Endometrial microvascular endothelial cells (primary cell): ENCODE measurements around the gene MRGPRE. TPM values are rescaled to one million over a fixed set of nuclear protein-coding genes. Genes with fewer than 3 reads are reported as not detected.

Experiments
- in situ Hi-C: cut with HindIII; loops from 2 replicates; pipeline ENCODE4 v1.10.0; 2017; ENCODE audit warnings: low sequenced_read_pairs, low pct_unique_long_range_greater_than_20kb; ENCODE audit errors: inconsistent ontology term
- total RNA-seq: library from RNA; depleted of rRNA; stranded (reverse); fragments of >200 nt; gene quantifications from one replicate; pipeline ENCODE4 v1.2.3, GENCODE V29; 2015; ENCODE audit errors: inconsistent ontology term

MRGPRE gene
- total RNA-seq, 1 donor from 2014 or later: not detected

GRCh38 chr11:3217818-3218482 lies 14.3 kb downstream of the MRGPRE start:
- in situ Hi-C loops: no loop called here

DNA sequence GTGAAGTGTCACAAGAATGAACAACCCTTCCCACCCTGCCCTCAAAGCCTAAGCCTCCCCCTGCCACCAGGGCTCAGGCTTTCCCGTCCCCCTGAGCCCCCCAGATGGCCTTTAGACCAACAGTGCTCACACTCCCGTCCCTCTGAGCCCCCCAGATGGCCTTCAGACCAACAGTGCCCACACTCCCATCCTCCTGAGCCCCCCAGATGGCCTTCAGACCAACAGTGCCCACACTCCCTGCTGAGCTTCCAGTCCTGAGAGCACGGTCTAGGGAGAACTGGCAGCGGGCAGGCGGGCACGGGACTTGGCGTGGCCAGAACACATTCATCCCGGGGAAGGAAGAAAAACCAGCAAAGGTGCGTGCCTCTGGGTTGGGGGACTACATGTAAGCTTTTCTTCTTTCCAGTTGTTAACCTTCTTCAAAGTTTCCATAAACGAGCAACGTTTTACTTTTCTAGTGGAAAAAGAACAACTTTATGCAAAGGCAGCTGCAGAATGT lies 16.1 kb downstream of the MRGPRE start:
- in situ Hi-C loops: no loop called here

GRCh38 chr11:3215346-3216026 lies 16.7 kb downstream of the MRGPRE start:
- in situ Hi-C loops: no loop called here

DNA sequence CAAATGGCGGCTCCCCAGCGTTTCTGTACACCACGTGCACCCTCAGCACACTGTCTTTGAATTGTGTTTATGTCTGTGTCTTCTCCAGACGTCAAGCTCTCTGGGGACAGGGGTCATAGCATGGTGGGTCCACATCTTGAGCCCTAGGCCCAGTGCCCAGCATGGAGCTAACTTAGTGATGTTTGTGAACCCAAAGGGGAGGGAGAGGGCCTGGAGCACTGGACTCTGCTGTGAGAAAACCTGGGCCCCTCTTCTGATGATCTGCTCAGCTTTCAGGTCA lies 17.9 kb downstream of the MRGPRE start:
- in situ Hi-C loops: no loop called here

GRCh38 chr11:3213659-3214419 lies 18.4 kb downstream of the MRGPRE start:
- in situ Hi-C loops: no loop called here

- in situ Hi-C loops: no loop called here
Observed at GRCh38 chr11:3208272-3208671, 23.9 kb downstream of the MRGPRE start.

DNA sequence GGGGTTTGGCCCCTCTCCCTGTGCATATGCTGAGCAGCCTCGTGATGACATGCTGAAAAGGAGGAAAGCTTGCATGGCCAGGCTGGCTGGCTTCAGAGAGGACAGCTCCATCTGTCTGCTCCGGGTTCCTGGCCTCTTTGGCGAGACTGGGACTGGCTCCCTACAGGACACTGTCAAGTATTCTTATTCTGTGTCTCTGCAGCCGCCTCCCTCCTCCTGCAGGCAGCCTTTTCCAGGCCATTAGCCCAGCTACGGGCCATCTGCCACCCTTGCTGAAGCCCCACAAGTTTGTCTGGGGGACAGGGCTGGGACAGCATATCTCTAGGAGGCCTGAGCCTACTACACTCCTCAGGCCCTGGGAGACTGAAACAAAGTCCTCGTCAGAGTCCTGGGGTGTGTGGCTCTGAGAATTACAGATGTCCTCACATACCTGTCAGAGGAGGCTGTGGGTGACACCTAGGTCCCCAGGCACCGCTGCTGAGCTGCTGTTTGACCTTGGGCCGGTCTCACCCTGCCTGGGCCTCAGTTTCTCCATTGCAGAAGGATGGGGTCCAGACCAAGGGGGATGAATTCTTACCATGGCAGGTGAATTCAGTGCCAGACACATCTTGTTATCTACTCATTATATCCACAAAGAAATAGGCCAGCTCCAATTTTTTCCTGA lies 24.6 kb downstream of the MRGPRE start:
- in situ Hi-C loops: no loop called here

DNA sequence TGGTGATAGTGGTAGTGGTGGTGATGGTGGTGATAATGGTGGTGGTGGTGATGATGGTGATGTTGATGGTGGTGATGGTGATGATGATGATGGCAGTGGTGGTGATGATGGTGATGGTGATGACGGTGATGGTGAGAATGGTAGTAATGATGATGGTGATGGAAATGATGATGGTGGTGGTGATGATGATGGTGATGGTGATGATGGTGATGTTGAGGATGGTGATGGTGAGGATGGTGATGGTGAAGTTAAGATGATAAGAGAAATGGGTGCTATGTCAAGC lies 25.4 kb downstream of the MRGPRE start:
- in situ Hi-C loops: no loop called here

DNA sequence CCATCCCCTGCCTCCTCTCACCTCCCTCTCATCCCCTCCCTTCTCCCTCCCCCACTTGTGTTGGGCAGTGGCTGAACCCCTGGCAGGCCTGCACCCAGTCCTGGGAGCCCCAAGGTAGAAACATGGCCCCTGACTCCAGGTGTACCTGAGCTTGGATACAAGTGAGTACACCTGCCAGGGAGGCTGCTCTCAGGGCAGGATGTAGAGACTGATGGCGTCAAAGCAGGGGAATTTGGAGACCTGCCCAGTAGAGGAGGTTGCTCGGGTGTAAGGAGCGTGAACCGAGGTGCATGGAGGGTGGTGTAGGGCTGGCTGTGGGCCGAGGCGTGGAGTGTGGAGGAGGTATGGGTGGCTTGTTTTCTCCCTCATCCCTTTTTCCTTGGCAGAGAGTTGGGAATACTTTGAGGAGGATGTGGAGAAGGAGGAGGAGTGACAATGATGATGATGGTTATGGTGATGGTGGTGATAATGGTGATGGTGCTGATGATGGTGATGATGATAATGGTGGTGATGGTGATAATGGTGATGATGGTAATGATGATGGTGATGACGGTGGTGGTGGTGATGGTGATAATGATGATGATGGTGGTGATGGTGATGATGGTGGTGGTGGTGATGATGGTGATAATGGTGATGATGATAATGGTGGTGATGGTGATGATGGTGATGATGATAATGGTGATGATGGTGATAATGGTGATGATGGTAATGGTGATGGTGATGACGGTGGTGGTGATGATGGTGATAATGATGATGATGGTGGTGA lies 25.9 kb downstream of the MRGPRE start:
- in situ Hi-C loops: no loop called here

DNA sequence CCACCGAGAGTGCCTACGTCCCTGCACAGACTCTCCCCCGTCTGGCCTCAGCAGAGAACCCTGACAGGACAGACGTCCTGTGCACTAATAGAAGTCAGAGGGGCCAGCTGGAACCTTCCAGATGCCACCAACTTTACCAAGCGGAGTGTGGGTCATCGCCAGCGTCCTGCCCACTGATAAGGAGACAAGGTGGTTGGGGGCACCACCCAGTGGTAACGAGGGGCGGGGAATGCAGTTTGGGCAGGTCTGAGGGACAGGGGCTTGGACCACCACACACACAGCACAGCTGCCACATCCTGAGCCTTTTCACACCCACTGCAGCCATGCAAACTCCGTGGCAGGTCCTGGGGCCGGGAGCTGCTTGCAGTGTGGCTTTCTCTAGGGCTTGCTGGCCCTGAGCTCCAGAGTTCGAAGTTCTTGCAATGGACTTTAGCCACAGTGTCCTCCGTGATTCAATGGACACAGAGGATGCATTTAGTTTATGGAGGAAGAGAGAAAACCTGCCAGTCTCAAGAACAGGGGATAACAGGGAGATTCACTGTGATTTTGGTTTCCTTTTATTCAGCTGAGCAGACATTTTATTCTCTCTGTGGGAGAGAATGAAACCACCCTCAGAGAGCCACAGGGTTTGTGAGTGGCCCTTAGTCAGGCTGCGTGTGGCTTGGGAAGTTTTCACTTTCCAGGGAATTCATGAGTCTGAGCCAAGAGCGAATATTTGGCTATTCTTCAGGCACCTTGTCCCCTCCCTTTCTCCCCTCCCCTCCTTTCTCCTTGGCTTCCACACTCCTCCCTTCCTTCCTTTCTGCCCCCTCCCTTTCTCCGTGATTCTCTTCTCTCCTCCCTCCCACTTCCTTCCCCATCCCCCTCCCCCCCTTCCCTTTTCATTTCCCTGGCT lies 26.7 kb downstream of the MRGPRE start:
- in situ Hi-C loops: no loop called here

DNA sequence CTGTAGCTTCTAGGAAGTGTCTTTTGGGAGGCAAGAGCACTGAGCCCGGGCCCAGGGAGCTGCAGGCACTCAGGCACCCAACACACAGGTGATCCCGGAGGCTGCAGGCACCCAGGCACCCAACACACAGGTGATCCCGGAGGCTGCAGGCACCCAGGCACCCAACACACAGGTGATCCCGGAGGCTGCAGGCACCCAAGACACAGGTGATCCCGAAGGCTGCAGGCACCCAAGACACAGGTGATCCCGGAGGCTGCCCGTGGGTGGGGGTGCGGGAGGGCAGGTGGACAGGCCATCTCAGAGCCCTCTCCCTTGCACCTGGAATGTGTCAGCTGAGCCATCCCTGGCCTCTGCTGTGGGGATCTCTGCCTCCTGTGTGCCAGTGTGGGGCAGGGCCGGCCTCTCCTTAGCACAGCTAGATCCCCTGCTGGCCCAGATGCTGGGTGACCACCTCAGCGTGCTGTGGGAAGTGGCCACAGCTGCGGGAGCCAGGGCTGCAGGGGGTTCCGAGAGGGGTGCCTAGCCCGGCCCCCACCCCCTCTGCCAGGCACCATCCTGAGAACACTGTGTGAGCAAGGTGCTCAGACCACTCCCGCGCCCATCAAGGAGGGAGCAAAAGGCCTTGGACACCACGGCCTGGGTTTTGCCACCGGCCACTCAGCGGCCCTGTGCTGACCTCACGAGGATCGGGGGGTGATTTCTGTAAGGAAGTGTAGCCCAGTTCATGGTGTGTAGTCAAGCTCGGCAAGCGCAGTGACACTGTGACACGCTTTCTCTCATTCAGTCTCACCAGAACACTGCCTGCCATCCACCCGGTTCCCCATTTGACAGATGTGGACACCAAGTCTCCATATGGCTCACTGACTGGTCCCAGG lies 27.8 kb downstream of the MRGPRE start:
- in situ Hi-C loops: no loop called here

GRCh38 chr11:3203221-3204043 lies 28.8 kb downstream of the MRGPRE start:
- in situ Hi-C loops: no loop called here

DNA sequence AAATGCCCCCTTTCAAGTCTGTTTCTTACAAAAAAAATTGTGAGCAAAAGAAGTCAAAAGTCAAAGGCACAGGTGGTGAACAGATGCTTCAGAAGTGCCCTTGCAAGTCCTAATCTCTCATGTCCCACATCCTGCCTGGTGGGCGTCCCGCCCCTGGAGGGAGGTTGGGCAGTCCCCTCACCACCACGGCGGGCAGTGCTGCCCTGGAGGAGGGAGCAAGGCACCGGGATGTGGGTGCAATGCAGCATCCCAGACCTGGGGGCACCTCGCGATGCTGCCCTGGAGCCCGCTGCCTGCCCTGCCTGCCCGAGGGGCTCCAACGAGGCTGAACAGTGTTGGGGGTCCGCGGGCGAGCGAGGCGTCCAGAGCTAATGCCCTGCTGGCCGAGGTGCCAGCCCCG lies 29.5 kb downstream of the MRGPRE start:
- in situ Hi-C loops: no loop called here

DNA sequence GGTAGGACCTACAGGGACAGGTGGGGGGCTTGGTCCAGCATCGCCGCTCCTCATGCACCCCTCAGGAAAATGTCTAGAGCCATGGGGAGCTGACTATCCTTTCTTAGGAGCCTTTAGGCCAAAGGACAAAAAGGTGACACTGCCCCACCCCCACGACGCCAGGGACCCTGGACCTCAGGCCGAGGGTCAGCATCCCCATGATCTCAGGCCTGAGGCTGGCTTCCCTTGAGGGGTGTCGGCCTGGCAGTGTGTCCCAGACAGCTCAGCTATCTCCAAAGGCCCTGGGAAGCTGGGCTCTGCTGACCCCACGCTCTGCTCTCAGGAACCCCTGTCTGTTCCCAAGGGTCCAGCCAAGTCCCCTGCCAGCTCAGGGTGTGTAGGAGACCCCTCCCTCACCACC lies 29.9 kb downstream of the MRGPRE start:
- in situ Hi-C loops: no loop called here

DNA sequence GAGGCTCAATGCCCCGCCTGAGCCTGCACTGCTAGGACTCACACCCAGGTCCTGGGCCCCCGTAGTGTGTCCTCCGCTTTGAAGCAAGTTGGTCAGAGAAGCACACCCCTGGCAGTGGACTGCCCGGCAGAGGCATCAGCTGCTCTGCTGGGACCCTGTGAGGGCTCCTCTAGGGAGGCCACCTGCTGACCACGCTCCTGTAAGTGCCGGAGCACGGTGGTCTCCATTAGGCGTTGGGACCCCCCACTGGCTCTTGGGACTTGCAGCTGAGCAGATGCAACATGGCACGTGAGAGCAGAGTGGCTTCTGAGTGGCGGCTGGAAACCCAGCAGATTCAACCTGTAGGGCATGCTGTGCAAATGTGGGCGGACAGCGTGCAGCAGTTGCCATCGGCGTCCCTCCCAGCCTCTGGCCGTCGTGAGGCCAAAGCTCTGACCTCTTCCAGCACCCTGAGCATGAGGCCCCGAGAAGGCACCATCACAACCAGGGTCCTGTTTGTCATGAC lies 30.5 kb downstream of the MRGPRE start:
- in situ Hi-C loops: no loop called here

DNA sequence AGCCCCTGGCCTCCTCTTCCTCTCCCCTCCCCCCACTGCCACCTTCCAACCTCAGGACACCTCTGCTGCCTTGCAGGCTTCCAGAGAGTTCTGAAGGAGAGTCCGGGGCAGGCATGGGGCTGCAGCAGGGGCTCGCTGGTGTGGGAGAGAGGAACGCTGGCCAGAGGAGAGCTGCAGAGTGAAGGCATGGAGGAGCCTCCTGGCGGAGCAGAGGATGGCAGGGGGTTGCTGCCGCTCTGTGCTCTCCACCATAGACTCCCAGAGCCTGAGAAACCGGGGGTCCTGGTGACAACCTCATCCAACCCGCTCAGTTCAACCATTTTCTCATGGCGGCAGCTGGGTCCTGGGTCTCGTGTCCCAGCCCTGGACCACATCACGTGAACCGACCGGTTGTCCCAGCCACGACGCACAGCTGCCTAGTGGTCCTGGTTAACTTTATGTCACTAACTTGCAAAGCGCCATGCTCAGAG lies 31.1 kb downstream of the MRGPRE start:
- in situ Hi-C loops: no loop called here
